K562 (cell line): ENCODE results near the gene ERVFRD-1. TPM values are rescaled to one million over a fixed set of nuclear protein-coding genes. Genes with fewer than 3 reads are reported as not detected.
"Not testable (repeated sequence)": the region's sequence is repeated elsewhere in the genome, so short reads cannot be mapped to it uniquely, and the experiment has no call there.

ENCODE experiments used
- ATAC-seq: fragments of 200-7000 bp; cut with Tn5 transposase; 3 replicates; pipeline ENCODE4 v1.9.1; 2020; ENCODE audit warnings: moderate library complexity
- BruUV-seq: library from RNA; stranded (reverse); fragments of 400-500 nt; replicated peaks from 2 replicates; lab custom pipeline; 2021; lab: Mats Ljungman, UMichigan
- CTCF ChIA-PET: fragments of 300-600 bp; formaldehyde crosslinking; extraction: SDS; loops from one replicate; lab custom pipeline; 2021; ENCODE audit warnings: low intra/inter-chr PET ratio; lab: Yijun Ruan, JAX
- POLR2A ChIA-PET: fragments of 300-600, 350-650 bp; sonication (Branson Sonifier 250); formaldehyde crosslinking; extraction: SDS; loops from one replicate; lab custom pipeline; 2021; ENCODE audit warnings: antibody characterized with exemption, inconsistent platforms; lab: Yijun Ruan, JAX
- DNase-seq, 4 experiments: peaks; one replicate each; pipeline versions ENCODE4 v3.0.0 to v3.0.0-alpha.2; 2011 to 2018; ENCODE audit warnings: low spot score in 3 of 4, mixed read lengths in 3 of 4; ENCODE audit errors: extremely low read depth in 1 of 4
- FAIRE-seq: peaks from 2 replicates; lab custom pipeline; 2011; peaks lifted over from hg19 to GRCh38; lab: Jason Lieb, UNC
- H2AFZ ChIP-seq: 2 replicates; pipeline ENCODE4 v1.6.0; 2011; ENCODE audit warnings: low read depth, low read length, control low read depth, inconsistent platforms
- H3K27ac ChIP-seq: fragments of 200-600 bp; 3 replicates; pipeline ENCODE4 v1.8.0; 2011; ENCODE audit warnings: low read depth, mild to moderate bottlenecking, control low read depth, inconsistent platforms, low read length, moderate library complexity, mixed read lengths; ENCODE audit errors: extremely low read depth
- H3K27me3 ChIP-seq, 2 experiments: fragments of 300-600 bp in 1 of 2; 2 replicates in 1 of 2; 3 replicates in 1 of 2; pipeline versions ENCODE4 v1.6.0 to v1.8.0; 2011; ENCODE audit warnings: inconsistent platforms in 2 of 2, low read length in 2 of 2, mild to moderate bottlenecking in 1 of 2, mixed read lengths in 1 of 2, moderate library complexity in 1 of 2; ENCODE audit not compliant: control insufficient read depth in 2 of 2, insufficient read depth in 2 of 2
- H3K36me3 ChIP-seq: fragments of 300-600 bp; 3 replicates; pipeline ENCODE4 v1.8.0; 2011; ENCODE audit warnings: mild to moderate bottlenecking, low read length, inconsistent platforms; ENCODE audit not compliant: control insufficient read depth, insufficient read depth
- H3K4me1 ChIP-seq, 2 experiments: fragments of 200-600 bp in 1 of 2; replicated peaks in 1 of 2; 2 replicates in 1 of 2; 3 replicates in 1 of 2; pipeline versions ENCODE4 v1.5.1 to v1.8.0; 2011; ENCODE audit warnings: inconsistent platforms in 2 of 2, low read length in 2 of 2, mild to moderate bottlenecking in 1 of 2, mixed read lengths in 1 of 2, moderate library complexity in 1 of 2; ENCODE audit not compliant: control insufficient read depth in 2 of 2, insufficient read depth in 2 of 2
- H3K4me2 ChIP-seq: 2 replicates; pipeline ENCODE4 v1.6.1; 2011; ENCODE audit warnings: low read length, control low read depth, inconsistent platforms, mixed read lengths; ENCODE audit not compliant: insufficient read depth
- H3K4me3 ChIP-seq: fragments of 200-600 bp; sonication (generic), shearing (Covaris generic); 2 replicates; pipeline ENCODE4 v1.5.1; 2016; ENCODE audit warnings: control low read depth, inconsistent platforms
- H3K79me2 ChIP-seq: fragments of 200-600 bp; 3 replicates; pipeline ENCODE4 v1.8.0; 2011; ENCODE audit warnings: low read length, inconsistent platforms; ENCODE audit not compliant: control insufficient read depth, insufficient read depth
- H3K9ac ChIP-seq, 2 experiments: 2 replicates each; pipeline versions ENCODE4 v1.6.0 to v1.6.1; 2011; ENCODE audit warnings: low read depth in 2 of 2, low read length in 2 of 2, control low read depth in 1 of 2, inconsistent platforms in 1 of 2, mild to moderate bottlenecking in 1 of 2, mixed read lengths in 1 of 2; ENCODE audit not compliant: insufficient read depth in 1 of 2
- H3K9me1 ChIP-seq: one replicate; pipeline ENCODE4 v1.6.0; 2011; ENCODE audit warnings: inconsistent platforms, mild to moderate bottlenecking, low read length, moderate library complexity; ENCODE audit not compliant: control insufficient read depth, insufficient read depth
- H3K9me3 ChIP-seq: replicated peaks from 2 replicates; pipeline ENCODE4 v1.5.1; 2011; ENCODE audit warnings: low read depth, low read length, inconsistent platforms; ENCODE audit not compliant: control insufficient read depth, insufficient read depth
- H4K20me1 ChIP-seq: replicated peaks from 2 replicates; pipeline ENCODE4 v1.6.1; 2011; ENCODE audit warnings: low read length, inconsistent platforms, mixed read lengths; ENCODE audit not compliant: control insufficient read depth, insufficient read depth
- FOSL1 ChIP-seq: fragments of 200-800 bp; sonication (Bioruptor generic); conservative IDR thresholded peaks from 2 replicates; pipeline ENCODE4 v1.6.1; 2016; ENCODE audit warnings: missing genetic modification characterization, missing compliant biosample characterization
- PKNOX1 ChIP-seq: fragments of 450-650 bp; IDR thresholded peaks from 2 replicates; pipeline ENCODE4 v1.6.1; 2016
- TAF9B ChIP-seq: fragments of 450-650 bp; IDR thresholded peaks from 2 replicates; pipeline ENCODE4 v1.6.1; 2018; ENCODE audit warnings: mild to moderate bottlenecking; ENCODE audit not compliant: partially characterized antibody
- ZBTB8A ChIP-seq: fragments of 450-650 bp; IDR thresholded peaks from 2 replicates; pipeline ENCODE4 v1.6.1; 2018; ENCODE audit warnings: mild to moderate bottlenecking, moderate library complexity; ENCODE audit not compliant: partially characterized antibody
- ZNF384 ChIP-seq: IDR thresholded peaks from 2 replicates; pipeline ENCODE4 v1.6.1; 2012; ENCODE audit warnings: low read depth, low read length, improper control_type of control experiment
- WGBS: fragments of 100-300 bp; shearing (Covaris generic); methylation state at CpG from one replicate; pipeline ENCODE4 v1.1.6; 2016; ENCODE audit warnings: low coverage, mixed read lengths; ENCODE audit not compliant: insufficient coverage; ENCODE audit errors: missing lambda C conversion rate; 5-methylcytosine and 5-hydroxymethylcytosine counted together
- in situ Hi-C: fragments of 300-500 bp; cut with MboI; formaldehyde crosslinking; loops from 4 replicates; pipeline ENCODE4 v1.15.0; 2018; ENCODE audit warnings: inconsistent platforms, mixed read lengths
- intact Hi-C: fragments of 100-400 bp; cut with micrococcal nuclease; formaldehyde crosslinking; loops from 2 replicates; pipeline ENCODE4 v1.14.2; 2022
- polyA plus RNA-seq, 8 experiments: library from polyadenylated mRNA; depleted of rRNA in 4 of 8; stranded (reverse) in 5 of 8; unstranded in 3 of 8; fragments of >200 nt; fragmentation: Nextera tagmentation in 2 of 8; fragmentation: Illumina TruSeq in 1 of 8; extraction: Ambion mirVana in 2 of 8; extraction: Trizol in 1 of 8; gene quantifications; 2 replicates each; pipeline versions ENCODE4 v1.2.1 to v1.2.3, GENCODE V29; 2011 to 2014; ENCODE audit warnings: inconsistent platforms in 1 of 8, missing spikeins in 1 of 8
- total RNA-seq, 7 experiments: library from RNA; depleted of rRNA in 6 of 7; stranded (reverse); fragments of >200 nt in 6 of 7; fragmentation: Illumina TruSeq in 2 of 7; extraction: Trizol in 2 of 7; gene quantifications; 2 replicates each; pipeline versions ENCODE4 v1.2.1 to v1.2.3, GENCODE V29; 2011 to 2021; ENCODE audit warnings: low replicate concordance in 1 of 7

Gene ERVFRD-1
- total and polyA plus RNA-seq, 9 of the 15 experiments (the other 6 are each of a cell fraction or from before 2014, with no cell fraction given) = 0.05 to 0.14 (median 0.09) TPM; not detected in 2

DNA sequence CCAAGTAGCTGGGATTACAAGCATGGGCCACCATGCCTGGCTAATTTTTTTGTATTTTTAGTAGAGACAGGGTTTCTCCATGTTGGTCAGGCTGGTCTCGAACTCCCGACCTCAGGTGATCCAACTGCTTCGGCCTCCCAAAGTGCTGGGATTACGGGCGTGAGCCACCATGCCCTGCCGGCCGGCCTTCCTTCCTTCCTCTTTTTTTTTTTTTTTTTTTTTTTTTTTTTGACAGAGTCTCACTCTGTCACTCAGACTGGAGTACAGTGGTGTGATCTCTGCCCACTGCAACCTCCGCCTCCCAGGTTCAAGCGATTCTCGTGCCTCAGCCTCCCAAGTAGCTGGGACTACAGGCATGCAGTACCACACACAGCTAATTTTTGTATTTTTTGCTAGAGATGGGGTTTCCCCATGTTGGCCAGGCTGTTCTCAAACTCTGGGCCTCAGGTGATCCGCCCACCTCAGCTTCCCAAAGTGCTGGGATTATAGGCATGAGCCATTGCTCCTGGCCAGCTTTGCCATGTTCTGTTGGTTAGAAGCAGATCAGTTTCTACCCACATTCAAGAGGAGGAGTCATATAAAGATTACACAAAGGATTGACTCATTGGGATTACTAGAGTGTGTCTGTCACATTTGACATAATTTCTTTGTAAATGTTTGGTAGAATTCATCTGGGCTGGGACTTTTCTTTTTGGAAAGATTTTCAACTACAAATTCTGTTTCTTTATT, 4.4 kb upstream of the ERVFRD-1 start:
- peaks cover 15 to 16% of the 10 kb centered on the region in 2 experiments for H3K4me1 ChIP-seq
- FAIRE-seq, ATAC-seq, BruUV-seq, CTCF ChIA-PET, H3K9ac ChIP-seq, intact Hi-C loops, H3K4me2 ChIP-seq, H4K20me1 ChIP-seq, H3K36me3 ChIP-seq, DNase-seq, H3K4me3 ChIP-seq, in situ Hi-C loops, H3K27ac ChIP-seq, H3K27me3 ChIP-seq, H2AFZ ChIP-seq, H3K9me1 ChIP-seq, H3K9me3 ChIP-seq: not testable (repeated sequence)
- WGBS = 56% methylated on average over 9 of the region's 11 CpGs
- H3K79me2 ChIP-seq = peaks cover 41% of the 10 kb centered on the region
- TF ChIP-seq ZNF384 (peak; percentile 50), PKNOX1 (peak; percentile 50)
- POLR2A ChIA-PET = interaction anchor here (1.4 to 1.5 kb wide), 2 partner anchors 9 to 22 kb away, joined by 5 to 6 read pairs; partner anchors contain the start of gene SMIM13

DNA sequence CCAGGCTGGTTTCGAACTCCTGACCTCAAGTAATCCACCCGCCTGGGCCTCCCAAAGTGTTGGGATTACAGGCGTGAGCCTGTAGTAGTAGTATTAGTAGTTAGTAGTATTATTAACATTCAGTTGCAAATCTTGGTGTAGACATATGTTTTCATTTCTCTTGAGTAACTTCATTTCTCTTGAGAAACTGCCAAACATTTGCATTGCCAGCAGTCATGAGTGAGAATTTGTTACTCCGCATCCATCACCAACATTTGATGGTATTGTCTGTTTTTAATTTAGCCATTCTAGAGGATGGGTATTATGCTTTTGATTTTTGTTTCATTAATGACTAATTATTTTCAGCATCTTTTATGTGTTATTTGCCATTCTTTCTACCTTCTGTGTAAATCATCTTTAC, 1.5 kb upstream of the ERVFRD-1 start:
- peaks cover 12 to 21% of the 10 kb centered on the region in 2 experiments for H3K4me1 ChIP-seq
- no peak overlapping the region for H3K27ac ChIP-seq
- no peak overlapping the region for H3K9ac ChIP-seq
- no peak overlapping the region for H2AFZ ChIP-seq
- 97% methylated on average over 4 of the region's 4 CpGs for WGBS
- TF ChIP-seq TAF9B = no peak
- TF ChIP-seq FOSL1 (tag) = no peak
- TF ChIP-seq ZBTB8A = no peak
- no peak overlapping the region for H3K4me2 ChIP-seq
- no peaks in the 10 kb centered on the region for H3K36me3 ChIP-seq
- POLR2A ChIA-PET = no interaction called here
- intact Hi-C loops (no loop called here), in situ Hi-C loops (no loop called here)
- no peak overlapping the region for H3K4me3 ChIP-seq
- BruUV-seq = no TSS peak
- H3K9me1 ChIP-seq = peaks cover 5% of the 10 kb centered on the region
- H3K27me3 ChIP-seq = no peaks in the 10 kb centered on the region
- H3K79me2 ChIP-seq = peaks cover 47% of the 10 kb centered on the region
- H3K9me3 ChIP-seq = no peaks in the 10 kb centered on the region
- peaks cover 11% of the 10 kb centered on the region; the same call in 1 of the 2 replicates for H4K20me1 ChIP-seq
- DNase-seq (no peak), ATAC-seq (no peak), FAIRE-seq (no peak)
- CTCF ChIA-PET = no interaction called here
